T-helper 2 cell treated with Interferon-gamma antibody and Interleukin-4, amounts not matched to agents 5 μg/mL and 100 μg/mL, for 36 hours (primary cell): ENCODE results near the gene ATP5ME.
"Not testable (repeated sequence)": the region's sequence is repeated elsewhere in the genome, so short reads cannot be mapped to it uniquely, and the experiment has no call there.

Source experiments
- DNase-seq: peaks from one replicate; pipeline ENCODE4 v3.0.0; 2021; ENCODE audit warnings: low spot score
- H3K27ac Mint-ChIP-seq: one replicate; pipeline ENCODE4 v1.8.0; 2021; ENCODE audit warnings: mild to moderate bottlenecking, mixed read lengths
- H3K27me3 Mint-ChIP-seq: one replicate; pipeline ENCODE4 v1.8.0; 2021; ENCODE audit warnings: low read depth, mixed read lengths
- H3K36me3 Mint-ChIP-seq: one replicate; pipeline ENCODE4 v1.8.0; 2021; ENCODE audit warnings: low read depth, mixed read lengths
- H3K4me1 Mint-ChIP-seq: one replicate; pipeline ENCODE4 v1.8.0; 2021; ENCODE audit warnings: low read depth, mixed read lengths
- H3K4me3 Mint-ChIP-seq: one replicate; pipeline ENCODE4 v1.8.0; 2022; ENCODE audit warnings: mild to moderate bottlenecking, moderate library complexity, mixed read lengths
- H3K9me3 Mint-ChIP-seq: one replicate; pipeline ENCODE4 v1.8.0; 2021; ENCODE audit warnings: mixed read lengths

Gene ATP5ME

DNA sequence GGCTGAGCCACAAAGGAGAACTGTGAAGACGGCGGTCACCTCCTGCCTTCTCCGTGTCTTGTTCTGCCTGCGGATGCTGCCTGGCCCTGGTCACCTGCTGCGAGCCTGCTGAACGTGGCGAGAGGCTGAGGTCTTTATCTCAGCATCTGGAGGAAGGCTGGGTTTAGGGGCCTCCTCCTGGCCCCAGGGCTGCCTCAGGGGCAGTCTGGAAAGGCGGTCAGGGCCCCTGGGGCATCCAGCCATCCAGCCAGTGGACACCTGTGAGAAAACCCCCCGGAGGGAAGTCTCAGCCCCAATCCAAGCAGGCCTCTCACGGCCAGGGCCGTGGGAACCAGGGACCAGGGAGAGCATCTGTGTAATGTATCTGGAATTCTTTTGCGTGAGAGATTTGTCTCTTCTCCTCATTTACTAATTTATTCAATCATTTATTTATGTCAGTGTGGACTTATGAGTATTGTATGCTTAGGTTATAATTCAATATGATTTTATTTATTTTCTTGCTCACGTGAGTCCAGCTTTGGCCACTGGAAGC is 37.4 kb downstream of the ATP5ME start:
- Mint-ChIP-seq H3K27me3 (no peaks in the 10 kb centered on the region), H3K4me3 (no peak overlapping the region), H3K9me3 (peaks cover 11% of the 10 kb centered on the region), H3K27ac (no peak overlapping the region), H3K4me1 (no peaks in the 10 kb centered on the region), H3K36me3 (no peaks in the 10 kb centered on the region)
- no peak for DNase-seq

DNA sequence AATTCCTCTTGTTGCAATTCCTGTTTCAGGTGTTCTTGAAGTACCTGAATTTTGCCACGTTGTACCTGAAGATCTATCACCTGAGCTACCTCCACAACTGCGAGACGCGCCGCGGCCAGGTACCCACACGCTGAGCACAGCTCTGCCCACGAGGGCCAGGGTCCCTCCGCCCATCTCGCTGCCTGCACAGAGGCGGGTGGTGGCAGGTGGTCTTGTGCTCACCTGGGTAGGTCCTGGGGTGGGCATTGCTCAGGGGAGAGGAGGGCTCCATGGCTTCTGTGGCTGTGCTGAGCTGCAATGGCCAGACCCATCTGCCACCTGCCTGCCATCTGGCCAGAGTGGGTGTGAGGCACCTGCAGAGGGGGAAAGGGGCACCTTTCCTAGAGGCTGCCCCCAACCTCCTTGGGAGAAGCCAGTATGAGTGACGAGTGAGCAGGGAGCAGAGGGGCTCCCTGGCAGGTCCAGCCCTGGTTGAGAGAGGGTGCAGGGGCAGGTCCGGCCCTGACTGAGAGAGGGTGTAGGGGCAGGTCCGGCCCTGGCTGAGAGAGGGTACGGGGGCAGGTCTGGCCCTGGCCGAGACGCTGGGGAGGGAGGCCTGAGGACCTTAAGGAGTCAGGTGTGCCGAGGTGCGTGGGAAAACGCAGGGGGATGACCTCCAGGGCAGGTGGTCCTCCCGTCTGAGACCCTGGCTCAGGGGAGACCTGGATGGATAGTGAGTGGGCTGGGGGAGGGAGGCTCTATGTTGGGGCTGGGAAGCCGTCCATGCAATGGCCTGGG is 38.0 kb downstream of the ATP5ME start:
- DNase-seq = no peak
- Mint-ChIP-seq H3K9me3 (peaks cover 16% of the 10 kb centered on the region), H3K27me3 (no peaks in the 10 kb centered on the region), H3K27ac (no peak overlapping the region), H3K36me3 (no peaks in the 10 kb centered on the region), H3K4me1 (no peaks in the 10 kb centered on the region), H3K4me3 (no peak overlapping the region)

DNA sequence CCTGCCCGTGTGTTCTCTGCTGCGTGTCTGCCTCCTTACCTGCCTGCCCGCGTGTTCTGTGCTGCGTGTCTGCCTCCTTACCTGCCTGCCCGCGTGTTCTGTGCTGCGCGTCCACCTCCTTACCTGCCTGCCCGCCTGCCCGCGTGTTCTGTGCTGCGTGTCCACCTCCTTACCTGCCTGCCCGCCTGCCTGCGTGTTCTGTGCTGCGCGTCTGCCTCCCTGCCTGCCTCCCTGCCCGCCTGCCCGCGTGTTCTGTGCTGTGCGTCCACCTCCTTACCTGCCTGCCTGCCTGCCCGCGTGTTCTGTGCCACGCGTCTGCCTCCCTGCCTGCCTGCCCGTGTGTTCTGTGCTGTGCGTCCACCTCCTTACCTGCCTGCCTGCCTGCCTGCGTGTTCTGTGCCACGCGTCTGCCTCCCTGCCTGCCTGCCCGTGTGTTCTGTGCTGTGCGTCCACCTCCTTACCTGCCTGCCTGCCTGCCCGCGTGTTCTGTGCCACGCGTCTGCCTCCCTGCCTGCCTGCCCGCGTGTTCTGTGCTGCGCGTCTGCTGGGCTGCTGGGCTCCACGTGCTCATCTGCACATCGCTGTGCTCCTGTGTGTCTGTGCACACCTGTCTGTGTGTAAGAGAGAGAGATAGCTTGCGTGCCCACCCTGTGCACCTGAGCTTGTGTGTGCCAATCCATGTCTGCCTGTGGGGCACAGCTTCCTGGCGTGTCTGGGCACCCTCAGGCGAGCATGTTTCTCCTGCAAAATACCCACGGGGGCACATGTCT is 38.8 kb downstream of the ATP5ME start:
- H3K36me3 Mint-ChIP-seq, H3K4me1 Mint-ChIP-seq, DNase-seq, H3K4me3 Mint-ChIP-seq, H3K27ac Mint-ChIP-seq, H3K27me3 Mint-ChIP-seq: not testable (repeated sequence)
- peaks cover 20% of the 10 kb centered on the region for H3K9me3 Mint-ChIP-seq

DNA sequence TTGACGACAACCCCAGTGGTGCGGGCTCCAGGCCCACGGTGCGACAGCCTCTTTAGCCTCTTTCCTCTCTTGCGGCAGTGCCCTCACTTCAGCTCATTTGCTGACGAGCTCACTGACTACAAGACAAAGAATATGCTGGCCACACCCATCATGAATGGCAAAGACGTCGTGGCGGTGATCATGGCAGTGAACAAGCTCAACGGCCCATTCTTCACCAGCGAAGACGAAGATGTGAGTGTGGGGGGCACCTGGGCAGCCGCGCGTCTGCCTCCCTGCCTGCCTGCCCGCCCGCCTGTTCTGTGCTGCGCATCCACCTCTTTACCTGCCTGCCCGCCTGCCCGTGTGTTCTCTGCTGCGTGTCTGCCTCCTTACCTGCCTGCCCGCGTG is 39.5 kb downstream of the ATP5ME start:
- no peak for DNase-seq
- Mint-ChIP-seq H3K36me3 (no peaks in the 10 kb centered on the region), H3K27me3 (no peaks in the 10 kb centered on the region), H3K9me3 (peaks cover 20% of the 10 kb centered on the region), H3K27ac (no peak overlapping the region), H3K4me3 (no peak overlapping the region), H3K4me1 (no peaks in the 10 kb centered on the region)

DNA sequence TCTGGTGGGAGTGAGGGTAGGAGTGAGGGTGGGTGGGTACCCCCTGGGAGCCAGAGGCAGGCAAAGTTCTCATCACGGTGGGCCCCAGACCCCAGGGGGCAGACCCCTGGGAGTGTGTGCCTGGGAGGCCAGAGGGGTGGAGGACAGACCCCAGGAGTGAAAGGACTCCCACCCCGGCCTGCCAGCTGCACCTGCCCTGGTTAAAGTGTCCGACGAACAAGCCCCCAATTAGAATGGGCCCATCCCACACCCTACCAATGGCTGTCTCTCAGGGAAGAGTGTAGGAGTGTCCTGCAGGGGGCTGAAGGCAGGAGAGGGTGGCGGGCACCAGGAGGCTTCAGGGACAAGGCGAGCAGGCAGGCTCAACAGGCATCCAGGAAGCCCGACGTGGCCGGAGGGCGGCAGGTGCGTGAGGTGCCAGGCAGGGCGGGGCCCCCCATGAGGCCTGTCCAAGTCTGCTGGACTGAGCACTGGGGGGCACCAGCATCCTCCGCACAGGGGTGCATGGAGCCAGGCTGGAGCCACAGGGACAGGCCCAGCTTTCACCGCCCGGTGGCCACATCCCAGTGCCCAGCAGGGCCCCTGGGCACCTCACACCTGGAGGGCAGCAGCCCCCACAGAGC is 40.0 kb downstream of the ATP5ME start:
- Mint-ChIP-seq H3K36me3 (no peaks in the 10 kb centered on the region), H3K27me3 (no peaks in the 10 kb centered on the region), H3K9me3 (peaks cover 20% of the 10 kb centered on the region), H3K27ac (no peak overlapping the region), H3K4me1 (no peaks in the 10 kb centered on the region), H3K4me3 (no peak overlapping the region)
- DNase-seq = no peak

DNA sequence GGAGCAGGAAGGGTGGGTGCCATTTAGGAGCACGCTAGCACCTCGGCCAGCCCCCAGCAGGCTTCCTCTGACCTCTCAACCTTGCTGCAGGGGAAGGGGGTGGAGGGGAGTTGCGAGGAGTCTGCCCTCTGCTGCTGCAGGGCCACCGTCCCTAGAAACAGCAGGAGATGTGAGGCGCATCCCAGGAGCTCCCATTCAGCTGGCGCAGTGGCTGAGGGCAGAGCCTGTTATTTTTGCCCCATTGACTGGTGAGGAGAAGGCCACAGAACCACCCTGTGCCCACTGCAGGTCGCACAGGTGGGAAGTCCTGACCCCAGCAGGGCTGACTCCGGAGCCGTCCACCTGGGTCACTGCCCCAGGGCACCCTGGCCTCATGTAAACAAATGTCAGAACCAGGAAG is 40.7 kb downstream of the ATP5ME start:
- DNase-seq = no peak
- Mint-ChIP-seq H3K27ac (no peak overlapping the region), H3K4me1 (no peaks in the 10 kb centered on the region), H3K4me3 (no peak overlapping the region), H3K27me3 (no peaks in the 10 kb centered on the region), H3K36me3 (no peaks in the 10 kb centered on the region), H3K9me3 (peaks cover 20% of the 10 kb centered on the region)

DNA sequence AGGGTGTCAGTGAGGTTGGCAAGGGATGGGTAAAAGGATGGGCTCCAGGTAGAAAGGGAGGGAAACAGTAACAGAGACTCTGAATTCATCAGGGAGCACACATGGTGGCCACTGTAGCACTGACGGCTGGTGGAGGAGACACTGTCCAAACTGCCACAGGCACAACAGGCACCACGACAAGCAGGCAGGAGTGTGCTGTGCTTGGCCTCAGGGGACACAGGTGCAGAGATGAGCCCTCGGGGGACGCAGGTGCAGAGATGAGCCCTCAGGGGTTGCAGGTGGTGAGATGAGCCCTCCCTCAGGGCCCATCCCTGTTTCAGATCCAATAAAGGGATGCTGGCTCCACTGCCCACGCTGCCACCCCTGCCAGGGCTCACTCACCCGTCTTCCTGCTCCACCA is 41.1 kb downstream of the ATP5ME start:
- no peaks in the 10 kb centered on the region for H3K4me1 Mint-ChIP-seq
- peaks cover 20% of the 10 kb centered on the region for H3K9me3 Mint-ChIP-seq
- H3K27me3 Mint-ChIP-seq = no peaks in the 10 kb centered on the region
- no peak overlapping the region for H3K4me3 Mint-ChIP-seq
- H3K36me3 Mint-ChIP-seq = no peaks in the 10 kb centered on the region
- DNase-seq = no peak
- H3K27ac Mint-ChIP-seq = no peak overlapping the region

DNA sequence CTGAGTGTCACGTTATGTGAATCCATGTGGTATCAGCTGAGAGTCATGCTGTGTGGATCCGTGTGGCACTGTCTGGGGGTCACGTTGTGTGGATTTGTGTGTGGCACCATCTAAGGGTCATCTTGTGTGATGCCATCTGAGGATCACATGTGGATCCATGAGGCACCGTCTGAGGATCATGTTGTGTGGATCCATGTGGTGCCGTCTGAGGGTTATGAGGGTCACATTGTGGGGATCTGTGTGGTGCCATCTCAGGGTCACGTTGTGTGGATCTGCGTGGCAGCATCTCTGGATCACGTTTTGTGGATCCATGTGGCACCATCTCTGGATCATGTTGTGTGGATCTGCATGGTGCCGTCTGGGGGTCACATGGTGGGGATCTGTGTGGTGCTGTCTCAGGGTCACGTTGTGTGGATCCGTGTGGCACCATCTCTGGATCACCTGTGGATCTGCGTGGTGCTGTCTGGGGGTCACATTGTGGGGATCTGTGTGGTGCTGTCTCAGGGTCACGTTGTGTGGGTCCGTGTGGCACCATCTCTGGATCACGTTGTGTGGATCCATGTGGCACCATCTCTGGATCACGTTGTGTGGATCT is 41.8 kb downstream of the ATP5ME start:
- Mint-ChIP-seq H3K36me3 (no peaks in the 10 kb centered on the region), H3K27ac (no peak overlapping the region), H3K4me1 (no peaks in the 10 kb centered on the region), H3K4me3 (no peak overlapping the region), H3K9me3 (peaks cover 20% of the 10 kb centered on the region), H3K27me3 (no peaks in the 10 kb centered on the region)
- no peak for DNase-seq

DNA sequence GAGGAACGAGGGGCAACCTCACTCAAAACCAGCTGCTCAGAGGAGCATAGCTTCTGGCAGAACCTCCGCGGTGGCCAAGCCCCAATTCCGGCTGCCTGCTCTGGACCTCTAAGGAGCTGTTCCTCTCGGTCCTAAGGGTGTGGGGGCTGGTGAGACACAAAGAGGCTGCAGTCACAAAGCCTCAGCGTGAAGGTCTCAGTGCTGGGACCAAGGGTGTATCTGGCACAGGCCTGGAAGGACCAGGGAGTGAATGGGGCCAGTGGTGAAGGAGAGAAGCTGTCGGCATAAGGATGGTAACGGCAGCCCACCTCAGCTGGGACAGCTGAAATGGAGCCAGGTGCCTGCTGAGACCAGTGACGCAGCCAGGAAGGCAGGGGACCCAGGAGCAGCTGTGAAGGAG is 43.4 kb downstream of the ATP5ME start:
- H3K36me3 Mint-ChIP-seq = no peaks in the 10 kb centered on the region
- no peaks in the 10 kb centered on the region for H3K27me3 Mint-ChIP-seq
- peaks cover 20% of the 10 kb centered on the region for H3K9me3 Mint-ChIP-seq
- no peak overlapping the region for H3K4me3 Mint-ChIP-seq
- no peak overlapping the region for H3K27ac Mint-ChIP-seq
- DNase-seq = no peak
- H3K4me1 Mint-ChIP-seq = no peaks in the 10 kb centered on the region

DNA sequence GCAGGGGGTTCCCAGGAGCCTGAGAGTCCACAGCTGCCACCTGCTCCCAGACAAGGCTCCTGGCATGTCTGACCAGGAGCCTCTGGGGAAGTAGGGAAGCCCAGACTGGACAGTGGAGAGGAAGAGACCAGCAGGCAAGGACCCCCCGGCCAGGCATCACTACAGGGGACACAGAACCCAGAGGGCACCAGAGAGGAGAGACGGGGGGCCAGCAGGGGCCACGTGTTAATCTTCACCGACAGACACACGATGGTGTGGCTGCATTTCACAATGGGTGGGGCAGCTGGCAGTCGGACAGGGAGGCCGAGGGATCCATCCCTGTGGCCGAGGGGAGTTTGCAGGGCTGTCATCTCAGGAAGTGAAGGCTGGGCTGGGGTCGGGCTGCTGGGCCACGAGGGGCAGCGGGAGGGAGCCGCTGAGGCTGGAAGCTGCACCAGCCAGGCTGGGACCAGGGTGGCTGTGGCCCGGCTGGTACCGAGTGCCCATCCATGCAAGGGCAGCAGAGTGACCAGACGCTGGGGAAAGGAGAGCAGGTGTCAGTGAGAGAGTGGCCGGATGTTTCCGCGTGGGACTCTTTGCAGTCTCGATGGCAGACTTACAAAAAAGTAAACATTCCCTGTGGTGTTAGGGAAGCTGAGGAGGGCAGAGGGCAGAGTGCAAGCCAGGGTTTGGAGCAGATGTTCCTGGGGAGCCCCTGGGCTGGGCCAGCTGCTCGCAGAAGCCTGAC is 44.0 kb downstream of the ATP5ME start:
- Mint-ChIP-seq H3K9me3 (peaks cover 20% of the 10 kb centered on the region), H3K27me3 (no peaks in the 10 kb centered on the region), H3K27ac (no peak overlapping the region), H3K36me3 (no peaks in the 10 kb centered on the region), H3K4me3 (no peak overlapping the region), H3K4me1 (no peaks in the 10 kb centered on the region)
- DNase-seq = no peak

DNA sequence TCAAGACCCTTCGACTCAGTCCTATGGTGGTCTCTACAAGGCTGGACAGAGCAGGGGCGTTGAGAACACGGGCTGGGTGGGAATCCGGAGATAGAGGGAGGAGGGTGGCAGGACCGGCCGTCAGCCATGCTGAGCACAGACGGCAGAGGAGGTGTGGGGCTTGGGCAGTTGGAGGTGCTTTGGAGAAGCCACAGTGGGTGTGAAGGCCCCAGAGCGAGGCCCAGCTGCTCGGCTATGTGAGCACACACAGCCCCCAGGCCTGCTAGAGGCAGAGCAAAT is 44.5 kb downstream of the ATP5ME start:
- Mint-ChIP-seq H3K4me1 (no peaks in the 10 kb centered on the region), H3K27ac (no peak overlapping the region), H3K36me3 (no peaks in the 10 kb centered on the region), H3K4me3 (no peak overlapping the region), H3K9me3 (peaks cover 20% of the 10 kb centered on the region), H3K27me3 (no peaks in the 10 kb centered on the region)
- DNase-seq = no peak

DNA sequence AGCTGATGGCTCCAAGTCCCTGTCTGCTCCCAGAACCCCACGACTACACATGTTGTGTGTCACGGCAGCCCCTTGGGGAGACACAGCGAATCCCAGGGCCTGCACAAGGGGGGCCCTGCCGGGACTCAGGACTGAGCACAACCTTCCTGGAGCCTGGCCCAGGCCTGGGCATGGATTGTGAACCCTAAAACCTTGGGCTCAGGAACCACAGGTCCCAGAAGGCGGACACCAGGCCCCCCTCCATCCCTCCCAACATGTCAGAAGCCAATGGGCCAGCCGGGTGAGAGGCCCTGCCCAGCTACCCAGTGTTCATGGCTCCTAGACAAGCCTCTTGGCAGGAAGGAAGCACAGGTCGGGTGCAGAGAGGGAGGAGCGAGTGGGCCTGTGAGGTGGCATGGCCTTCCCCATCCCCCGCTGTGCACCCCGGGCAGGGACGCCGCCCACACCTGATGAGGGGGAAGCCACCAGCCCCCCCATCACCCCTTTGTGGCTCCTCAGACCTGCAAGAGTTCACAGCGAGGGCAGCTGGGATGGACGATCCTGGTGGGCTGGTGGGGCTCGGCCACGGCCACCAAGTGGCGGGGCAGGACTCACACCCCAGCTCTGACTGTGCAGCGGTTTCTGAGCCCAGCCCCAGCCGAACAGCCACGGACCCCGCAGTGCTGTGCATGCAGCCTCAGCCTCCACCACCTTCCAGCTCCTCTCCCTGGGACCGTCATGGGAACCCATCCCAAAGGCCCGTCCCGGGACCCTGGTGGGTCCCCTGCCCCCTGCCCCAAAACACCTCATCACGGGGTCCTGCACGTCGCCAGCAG is 45.0 kb downstream of the ATP5ME start:
- Mint-ChIP-seq H3K27ac (no peak overlapping the region), H3K4me3 (no peak overlapping the region), H3K36me3 (no peaks in the 10 kb centered on the region), H3K9me3 (peaks cover 20% of the 10 kb centered on the region), H3K27me3 (no peaks in the 10 kb centered on the region), H3K4me1 (no peaks in the 10 kb centered on the region)
- DNase-seq = no peak

DNA sequence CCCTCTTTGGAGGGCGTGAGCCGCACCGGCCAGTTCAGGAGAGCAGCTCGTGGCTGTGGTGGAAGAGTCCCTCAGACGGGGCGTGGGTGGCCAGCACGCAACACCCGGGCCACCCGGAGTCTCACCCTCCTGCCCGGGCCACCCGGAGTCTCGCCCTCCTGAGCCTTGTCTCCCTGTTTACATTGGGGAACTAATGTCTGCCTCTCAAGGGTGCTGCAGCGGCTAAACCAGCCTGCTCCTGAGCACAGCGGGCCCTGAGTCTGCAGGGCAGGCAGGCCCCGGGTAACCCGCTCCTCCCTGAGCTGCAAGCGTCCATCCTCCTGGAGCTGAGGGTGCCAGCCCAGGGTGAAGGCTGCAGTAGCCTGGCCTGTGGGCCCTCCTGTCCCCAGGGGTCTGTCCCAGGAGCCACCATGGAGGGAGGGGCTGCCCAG is 45.8 kb downstream of the ATP5ME start:
- no peaks in the 10 kb centered on the region for H3K4me1 Mint-ChIP-seq
- H3K27ac Mint-ChIP-seq = no peak overlapping the region
- DNase-seq = no peak
- no peaks in the 10 kb centered on the region for H3K27me3 Mint-ChIP-seq
- H3K4me3 Mint-ChIP-seq = no peak overlapping the region
- peaks cover 20% of the 10 kb centered on the region for H3K9me3 Mint-ChIP-seq
- no peaks in the 10 kb centered on the region for H3K36me3 Mint-ChIP-seq
